ENCODE measurements around the gene GGACT. TPM values are rescaled to one million over a fixed set of nuclear protein-coding genes. Genes with fewer than 3 reads are reported as not detected.

Gene GGACT
- total and polyA plus RNA-seq, 2 experiments from 2014 or later, result 0.70 to 5.6 TPM

GRCh38 chr13:100600461-100600860 is 11.9 kb upstream of the GGACT start:
- Histone ChIP-seq H3K27ac (no peak overlapping the region), H2AFZ (no peak overlapping the region), H3K27me3 (no peaks in the 10 kb centered on the region), H3K36me3 (replicated peaks; ENCODE audit: insufficient read depth, low read depth) (no peaks in the 10 kb centered on the region), H3K79me2 (no peaks in the 10 kb centered on the region), H3K9me2 (replicated peaks; ENCODE audit: insufficient read depth) (no peaks in the 10 kb centered on the region), H4K20me1 (ENCODE audit: insufficient read depth, poor library complexity, severe bottlenecking) (no peaks in the 10 kb centered on the region), H3K9me3 (ENCODE audit: low read depth) (no peaks in the 10 kb centered on the region), H3K4me1 (ENCODE audit: insufficient read depth) (no peaks in the 10 kb centered on the region), H3K4me2 (no peak overlapping the region), H3K4me3 (no peak overlapping the region)
- 93% methylated on average over 6 of the region's 6 CpGs for WGBS (ENCODE audit: low lambda C conversion rate, missing lambda C conversion rate)
- TF ChIP-seq EZH2phosphoT487 (IDR thresholded peaks at IDR 0.05; ENCODE audit: low read depth, severe bottlenecking, unreplicated experiment) (no peak), EZH2 (IDR thresholded peaks at IDR 0.05; ENCODE audit: borderline replicate concordance) (no peak), CTCF (IDR thresholded peaks at IDR 0.05; ENCODE audit: poor library complexity) (no peak)
- DNase-seq (ENCODE audit: low spot score), result no peak

DNA sequence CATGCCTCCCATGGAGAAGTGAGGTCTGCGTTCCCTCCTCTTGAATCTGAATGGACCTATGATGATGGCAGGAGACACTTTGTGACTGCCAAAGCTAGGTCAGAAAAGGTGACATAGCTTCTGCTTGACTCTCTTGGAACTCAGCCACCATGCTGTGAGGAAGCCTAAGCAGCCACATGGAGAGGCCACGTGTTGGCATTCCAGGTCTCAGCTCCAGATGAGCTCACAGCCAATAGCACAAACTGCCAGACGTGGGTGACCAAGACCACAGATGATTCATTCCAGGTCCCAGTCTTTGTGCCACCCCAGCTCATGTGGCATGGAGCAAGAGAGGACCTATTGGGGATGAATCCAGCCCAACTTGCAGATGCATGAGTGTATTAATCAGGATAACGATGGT is 8.7 kb upstream of the GGACT start:
- Histone ChIP-seq H3K4me1 (ENCODE audit: insufficient read depth) (no peaks in the 10 kb centered on the region), H2AFZ (no peak overlapping the region)
- no peak for TF ChIP-seq CTCF (IDR thresholded peaks at IDR 0.05; ENCODE audit: poor library complexity)
- TF ChIP-seq EZH2 (IDR thresholded peaks at IDR 0.05; ENCODE audit: borderline replicate concordance), result no peak
- TF ChIP-seq EZH2phosphoT487 (IDR thresholded peaks at IDR 0.05; ENCODE audit: low read depth, severe bottlenecking, unreplicated experiment), result no peak

DNA sequence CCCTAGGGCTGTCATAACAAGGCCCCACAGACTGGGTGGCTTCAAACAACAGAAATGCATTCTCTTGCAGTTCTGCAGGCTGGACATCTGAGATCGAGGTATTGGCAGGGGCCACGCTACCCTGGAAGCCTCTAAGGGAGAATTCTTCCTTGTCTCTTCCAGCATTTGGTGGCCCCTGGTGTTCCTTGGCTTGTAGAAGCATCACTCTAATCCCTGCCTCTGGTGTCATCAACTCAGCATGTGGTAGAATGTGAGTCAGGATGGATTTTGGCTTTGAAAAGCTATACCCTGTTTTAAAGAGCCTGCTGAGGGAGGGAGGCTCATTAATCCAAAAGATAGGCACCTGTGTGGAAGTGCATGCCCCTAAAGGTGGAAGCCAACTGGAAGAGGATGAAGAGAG is 7.9 kb upstream of the GGACT start:
- no peak overlapping the region for H3K4me2 ChIP-seq
- H3K4me1 ChIP-seq (ENCODE audit: insufficient read depth), result no peaks in the 10 kb centered on the region
- H3K9me3 ChIP-seq (ENCODE audit: low read depth), result no peaks in the 10 kb centered on the region
- no peak overlapping the region for H2AFZ ChIP-seq
- TF ChIP-seq EZH2phosphoT487 (IDR thresholded peaks at IDR 0.05; ENCODE audit: low read depth, severe bottlenecking, unreplicated experiment) (no peak), EZH2 (IDR thresholded peaks at IDR 0.05; ENCODE audit: borderline replicate concordance) (no peak), CTCF (IDR thresholded peaks at IDR 0.05; ENCODE audit: poor library complexity) (no peak)
- WGBS (ENCODE audit: low lambda C conversion rate, missing lambda C conversion rate), result 91% methylated on average over 2 of the region's 2 CpGs
- H3K36me3 ChIP-seq (replicated peaks; ENCODE audit: insufficient read depth, low read depth), result no peaks in the 10 kb centered on the region
- no peak overlapping the region for H3K4me3 ChIP-seq
- DNase-seq (ENCODE audit: low spot score), result no peak
- no peak overlapping the region for H3K27ac ChIP-seq
- no peaks in the 10 kb centered on the region for H4K20me1 ChIP-seq (ENCODE audit: insufficient read depth, poor library complexity, severe bottlenecking)
- no peaks in the 10 kb centered on the region for H3K9me2 ChIP-seq (replicated peaks; ENCODE audit: insufficient read depth)
- no peaks in the 10 kb centered on the region for H3K79me2 ChIP-seq
- H3K27me3 ChIP-seq, result no peaks in the 10 kb centered on the region

More for the DNA sequence above, 8.7 kb upstream of the GGACT start:
- no peak overlapping the region for H3K4me3 ChIP-seq
- 92% methylated on average over 4 of the region's 4 CpGs for WGBS (ENCODE audit: low lambda C conversion rate, missing lambda C conversion rate)
- no peaks in the 10 kb centered on the region for H4K20me1 ChIP-seq (ENCODE audit: insufficient read depth, poor library complexity, severe bottlenecking)
- H3K9me3 ChIP-seq (ENCODE audit: low read depth), result no peaks in the 10 kb centered on the region
- no peaks in the 10 kb centered on the region for H3K9me2 ChIP-seq (replicated peaks; ENCODE audit: insufficient read depth)
- no peak for DNase-seq (ENCODE audit: low spot score)
- H3K79me2 ChIP-seq, result no peaks in the 10 kb centered on the region
- H3K27me3 ChIP-seq, result no peaks in the 10 kb centered on the region
- no peak overlapping the region for H3K27ac ChIP-seq
- no peak overlapping the region for H3K4me2 ChIP-seq
- no peaks in the 10 kb centered on the region for H3K36me3 ChIP-seq (replicated peaks; ENCODE audit: insufficient read depth, low read depth)

- DNase-seq (ENCODE audit: low spot score), result peak; percentile 30
- 53% methylated on average over 4 of the region's 4 CpGs for WGBS (ENCODE audit: low lambda C conversion rate, missing lambda C conversion rate)
These were observed 6.1 kb upstream of the GGACT start for GRCh38 chr13:100594731-100595130.

More at GRCh38 chr13:100594731-100595130, 6.1 kb upstream of the GGACT start:
- Histone ChIP-seq H2AFZ (no peak overlapping the region), H3K9me3 (ENCODE audit: low read depth) (no peaks in the 10 kb centered on the region), H3K4me3 (no peak overlapping the region), H4K20me1 (ENCODE audit: insufficient read depth, poor library complexity, severe bottlenecking) (no peaks in the 10 kb centered on the region), H3K27me3 (no peaks in the 10 kb centered on the region), H3K79me2 (no peaks in the 10 kb centered on the region), H3K9me2 (replicated peaks; ENCODE audit: insufficient read depth) (no peaks in the 10 kb centered on the region), H3K4me2 (no peak overlapping the region), H3K4me1 (ENCODE audit: insufficient read depth) (no peaks in the 10 kb centered on the region), H3K27ac (no peak overlapping the region), H3K36me3 (replicated peaks; ENCODE audit: insufficient read depth, low read depth) (no peaks in the 10 kb centered on the region)
- TF ChIP-seq EZH2 (IDR thresholded peaks at IDR 0.05; ENCODE audit: borderline replicate concordance), result no peak
- TF ChIP-seq CTCF (IDR thresholded peaks at IDR 0.05; ENCODE audit: poor library complexity), result peak; percentile 36
- TF ChIP-seq EZH2phosphoT487 (IDR thresholded peaks at IDR 0.05; ENCODE audit: low read depth, severe bottlenecking, unreplicated experiment), result no peak

Measured in hepatocyte (in vitro differentiated cells).